Erythroblast (primary cell): ENCODE measurements around the gene STRBP.

Experiments used
- DNase-seq, 2 experiments: peaks; one replicate each; lab custom pipeline; 2025; lab: John Stamatoyannopoulos, UW
- GATA1 ChIP-seq: IDR thresholded peaks from 2 replicates; pipeline ENCODE4 v1.6.1; 2011; ENCODE audit warnings: low read depth, mild to moderate bottlenecking, control low read depth, low read length, moderate library complexity
- POLR2A ChIP-seq: IDR thresholded peaks from 2 replicates; pipeline ENCODE4 v1.6.1; 2011; ENCODE audit warnings: mild to moderate bottlenecking, low read length

Gene STRBP

GRCh38 chr9:123175854-123176629, 92.3 kb downstream of the STRBP start:
- DNase-seq = no peak
- TF ChIP-seq GATA1 (no peak), POLR2A (no peak)

DNA sequence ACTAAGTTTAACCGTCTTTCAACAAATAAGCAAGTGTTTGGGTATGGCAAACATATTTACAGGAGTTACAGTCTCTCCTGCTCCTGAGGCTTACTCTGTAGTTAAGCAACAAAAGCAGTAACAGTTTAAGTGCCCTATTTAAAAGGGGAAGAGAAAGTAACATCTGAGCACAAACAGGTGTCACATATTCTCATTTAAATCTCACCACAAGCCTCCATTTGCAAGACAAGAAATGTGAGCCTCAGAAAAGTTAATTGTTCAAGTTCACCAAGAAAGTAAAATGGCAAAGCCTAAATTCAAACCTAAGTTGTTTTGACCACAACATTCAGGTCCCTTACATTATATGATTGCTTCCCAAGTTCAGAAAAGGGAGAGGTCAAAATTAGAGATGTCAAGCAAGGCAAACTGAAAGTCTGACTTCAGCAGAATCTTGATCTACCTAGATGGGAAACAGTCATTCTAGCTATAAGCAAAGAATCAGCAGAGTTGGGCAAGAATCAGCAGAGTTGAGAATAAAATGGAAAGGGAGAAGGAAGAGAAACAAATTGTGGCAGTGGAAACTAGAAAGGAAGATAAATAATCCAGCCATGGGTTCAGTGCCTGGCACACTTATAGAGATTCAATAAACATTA, 93.4 kb downstream of the STRBP start:
- no peak for TF ChIP-seq GATA1
- no peak for TF ChIP-seq POLR2A

GRCh38 chr9:123174079-123174478, 94.3 kb downstream of the STRBP start:
- DNase-seq = no peak
- TF ChIP-seq POLR2A (no peak), GATA1 (no peak)

More for the DNA sequence above, 93.4 kb downstream of the STRBP start:
- no peak for DNase-seq

GRCh38 chr9:123169926-123170325, 98.5 kb downstream of the STRBP start:
- no peak for DNase-seq
- TF ChIP-seq POLR2A = no peak
- TF ChIP-seq GATA1 = no peak

DNA sequence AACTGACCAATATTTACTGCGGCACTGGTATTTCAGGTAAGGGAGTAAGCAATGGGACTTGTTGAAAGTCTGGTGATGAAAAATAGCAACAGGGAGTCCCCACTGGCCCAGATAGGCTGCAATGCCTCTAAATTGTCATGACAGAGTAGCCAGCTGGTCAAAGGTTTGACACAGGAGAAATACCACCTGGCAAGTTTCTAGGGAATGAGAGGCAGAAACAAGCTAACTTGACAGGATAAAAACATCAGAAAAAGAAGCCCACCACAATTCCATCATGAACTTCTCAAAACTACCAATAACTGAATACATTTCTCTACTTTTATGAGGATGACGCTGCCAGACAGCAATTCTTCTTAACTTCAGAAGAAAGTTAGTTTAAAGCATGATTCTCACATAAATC, 99.8 kb downstream of the STRBP start:
- TF ChIP-seq POLR2A (no peak), GATA1 (no peak)

DNA sequence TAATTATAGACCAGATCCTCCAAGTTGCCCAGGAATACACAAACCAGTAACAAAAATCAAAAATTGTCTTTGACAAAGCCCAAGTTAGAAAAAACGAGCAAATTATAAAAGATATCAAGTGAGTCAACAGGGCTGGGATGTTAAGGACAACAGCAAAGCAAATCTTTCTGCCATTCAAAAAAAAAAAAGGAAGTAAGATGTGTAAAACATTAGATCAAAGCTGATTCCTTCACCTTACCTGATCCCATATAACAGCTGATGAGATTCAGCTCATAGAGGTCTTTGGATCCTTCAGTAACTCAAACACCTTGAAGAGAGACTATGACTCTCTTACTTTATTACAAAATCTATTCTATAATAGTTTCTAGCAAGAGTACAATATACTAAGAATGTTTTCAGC, 100.9 kb downstream of the STRBP start:
- no peak for DNase-seq
- TF ChIP-seq POLR2A = no peak
- no peak for TF ChIP-seq GATA1

More for the DNA sequence above, 99.8 kb downstream of the STRBP start:
- no peak for DNase-seq

DNA sequence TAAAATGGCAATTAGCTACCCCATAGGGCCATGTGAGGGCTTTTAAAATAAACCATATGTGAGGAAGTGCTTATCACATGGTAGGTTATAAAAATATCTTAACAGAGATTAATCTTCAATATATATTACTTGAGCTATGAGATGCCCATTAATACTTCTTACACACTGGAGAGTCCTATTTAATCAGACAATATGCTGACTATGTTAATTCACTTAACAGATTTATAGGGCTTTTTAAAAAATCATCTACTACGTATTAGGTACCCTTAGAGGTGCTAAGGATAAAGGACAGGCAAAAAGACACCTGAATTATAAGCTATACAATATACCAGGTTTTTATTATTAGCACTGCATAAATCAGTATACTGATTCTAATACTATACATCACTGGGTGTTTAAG, 102.6 kb downstream of the STRBP start:
- DNase-seq = no peak
- TF ChIP-seq POLR2A = no peak
- no peak for TF ChIP-seq GATA1

GRCh38 chr9:123164285-123164684, 104.1 kb downstream of the STRBP start:
- no peak for DNase-seq
- TF ChIP-seq POLR2A (no peak), GATA1 (no peak)

DNA sequence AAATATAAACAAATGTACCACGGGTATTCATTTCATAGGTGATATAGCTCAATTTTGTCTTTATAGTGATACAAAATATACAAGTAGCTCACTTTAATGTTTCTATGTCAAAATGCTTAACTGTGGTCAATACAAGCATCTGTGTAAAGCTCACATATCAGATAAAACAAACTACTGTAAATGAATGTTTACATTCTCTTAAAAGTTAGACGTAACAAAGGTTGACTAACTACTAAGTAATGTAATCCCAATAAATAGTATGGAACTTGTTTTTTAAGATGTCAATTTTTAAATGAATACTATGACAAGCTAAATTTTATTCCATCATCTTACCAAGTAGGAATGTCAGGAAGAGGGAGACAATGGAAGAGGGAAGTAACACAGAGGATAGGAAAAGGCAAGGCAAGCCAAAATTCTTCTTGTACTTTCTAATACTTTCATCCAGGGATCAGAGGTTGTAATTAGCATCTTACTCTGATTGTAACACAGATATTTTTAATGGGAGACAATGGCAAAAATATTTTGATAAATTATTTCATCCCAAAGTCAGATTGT, 105.5 kb downstream of the STRBP start:
- TF ChIP-seq GATA1 (no peak), POLR2A (no peak)
- no peak for DNase-seq

DNA sequence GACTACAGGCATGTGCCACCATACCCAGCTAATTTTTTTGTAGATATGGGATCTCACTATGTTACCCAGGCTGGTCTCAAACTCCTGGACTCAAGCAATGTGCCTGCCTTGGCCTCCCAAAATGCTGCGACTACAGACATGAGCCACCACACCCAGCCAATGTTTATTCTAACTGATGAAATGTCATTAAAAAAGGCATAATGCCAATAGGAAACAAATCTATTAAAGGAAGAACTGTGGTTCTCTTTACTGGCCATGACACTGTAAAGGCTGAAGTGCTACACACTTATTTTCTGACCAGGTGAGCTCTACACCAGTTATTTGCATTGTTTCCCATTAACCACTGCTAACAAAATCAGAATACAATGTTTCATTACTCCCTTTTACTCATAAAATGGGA, 106.0 kb downstream of the STRBP start:
- TF ChIP-seq POLR2A (no peak), GATA1 (no peak)

GRCh38 chr9:123157221-123157620, 111.2 kb downstream of the STRBP start:
- TF ChIP-seq GATA1 (no peak), POLR2A (no peak)
- no peak for DNase-seq

More for the DNA sequence above, 106.0 kb downstream of the STRBP start:
- no peak for DNase-seq

- TF ChIP-seq GATA1 (no peak), POLR2A (no peak)
- no peak for DNase-seq
Measured at GRCh38 chr9:123150708-123151503, 117.5 kb downstream of the STRBP start.

- TF ChIP-seq GATA1 = no peak
- no peak for TF ChIP-seq POLR2A
- no peak for DNase-seq
Measured at GRCh38 chr9:123149067-123149466, 119.3 kb downstream of the STRBP start.
